Right atrium auricular region (tissue), 2 donors: ENCODE results near the gene FNDC1. TPM values are rescaled to one million over a fixed set of nuclear protein-coding genes. Genes with fewer than 3 reads are reported as not detected.

Experiments
- DNase-seq: peaks from one replicate; pipeline ENCODE4 v3.0.0-alpha.2; 2019; ENCODE audit warnings: low spot score
- H3K27ac ChIP-seq, 2 donors: fragments of 200-600 bp; sonication (generic); 1 replicate in 1 of 2; 2 replicates in 1 of 2; pipeline ENCODE4 v1.5.1; 2016 to 2019
- H3K27me3 ChIP-seq, 2 donors: fragments of 200-600 bp; sonication (generic); one replicate each; pipeline versions ENCODE4 v1.5.1 to v1.6.0; 2017 to 2019
- H3K36me3 ChIP-seq: fragments of 200-600 bp; sonication (generic); one replicate; pipeline ENCODE4 v1.5.1; 2016
- H3K4me1 ChIP-seq, 2 donors: fragments of 200-600 bp; sonication (generic); one replicate each; pipeline versions ENCODE4 v1.5.1 to v1.6.0; 2017 to 2019
- H3K4me3 ChIP-seq, 2 donors: fragments of 200-600 bp; sonication (generic); 1 replicate in 1 of 2; 2 replicates in 1 of 2; pipeline ENCODE4 v1.5.1; 2017 to 2019; ENCODE audit warnings: mild to moderate bottlenecking in 1 of 2, moderate library complexity in 1 of 2
- H3K9me3 ChIP-seq, 2 donors: fragments of 200-600 bp; sonication (generic); one replicate each; pipeline ENCODE4 v1.5.1; 2019
- total RNA-seq, 2 donors: library from RNA; depleted of rRNA; stranded (reverse); fragments of >200 nt; gene quantifications; one replicate each; pipeline ENCODE4 v1.1.0, GENCODE V29; 2016
- TF ChIP-seq, protein P1 (sequence below), 2 donors: fragments of 200-600 bp; sonication (generic); IDR thresholded peaks; one replicate each; pipeline ENCODE4 v1.5.1; 2019; ENCODE audit warnings: antibody characterized with exemption in 2 of 2

Gene FNDC1
- total RNA-seq, 2 donors from 2014 or later, result 0.16 to 1.8 TPM

DNA sequence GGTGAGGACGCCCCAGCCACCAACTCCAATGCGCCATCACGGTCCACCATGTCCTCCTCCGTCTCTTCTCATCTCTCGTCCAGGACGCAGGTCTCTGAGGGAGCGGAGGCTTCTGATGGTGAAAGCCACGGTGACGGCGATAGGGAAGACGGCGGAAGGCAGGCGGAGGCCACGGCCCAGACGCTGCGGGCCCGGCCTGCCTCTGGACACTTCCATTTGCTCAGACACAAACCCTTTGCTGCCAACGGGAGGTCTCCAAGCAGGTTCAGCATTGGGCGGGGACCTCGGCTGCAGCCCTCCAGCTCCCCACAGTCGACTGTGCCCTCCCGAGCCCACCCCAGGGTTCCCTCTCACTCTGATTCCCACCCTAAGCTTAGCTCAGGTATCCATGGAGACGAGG, 63.6 kb downstream of the FNDC1 start:
- Histone ChIP-seq H3K36me3 (no peaks in the 10 kb centered on the region), H3K4me3 (no peak overlapping the region), H3K4me1 (peaks cover 0 to 8% of the 10 kb centered on the region in 2 donors), H3K27ac (no peak overlapping the region), H3K9me3 (no peaks in the 10 kb centered on the region), H3K27me3 (peaks cover 0 to 17% of the 10 kb centered on the region in 2 donors)
- TF ChIP-seq, protein P1, sequence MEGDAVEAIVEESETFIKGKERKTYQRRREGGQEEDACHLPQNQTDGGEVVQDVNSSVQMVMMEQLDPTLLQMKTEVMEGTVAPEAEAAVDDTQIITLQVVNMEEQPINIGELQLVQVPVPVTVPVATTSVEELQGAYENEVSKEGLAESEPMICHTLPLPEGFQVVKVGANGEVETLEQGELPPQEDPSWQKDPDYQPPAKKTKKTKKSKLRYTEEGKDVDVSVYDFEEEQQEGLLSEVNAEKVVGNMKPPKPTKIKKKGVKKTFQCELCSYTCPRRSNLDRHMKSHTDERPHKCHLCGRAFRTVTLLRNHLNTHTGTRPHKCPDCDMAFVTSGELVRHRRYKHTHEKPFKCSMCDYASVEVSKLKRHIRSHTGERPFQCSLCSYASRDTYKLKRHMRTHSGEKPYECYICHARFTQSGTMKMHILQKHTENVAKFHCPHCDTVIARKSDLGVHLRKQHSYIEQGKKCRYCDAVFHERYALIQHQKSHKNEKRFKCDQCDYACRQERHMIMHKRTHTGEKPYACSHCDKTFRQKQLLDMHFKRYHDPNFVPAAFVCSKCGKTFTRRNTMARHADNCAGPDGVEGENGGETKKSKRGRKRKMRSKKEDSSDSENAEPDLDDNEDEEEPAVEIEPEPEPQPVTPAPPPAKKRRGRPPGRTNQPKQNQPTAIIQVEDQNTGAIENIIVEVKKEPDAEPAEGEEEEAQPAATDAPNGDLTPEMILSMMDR (IDR thresholded peaks at IDR 0.05), result no peak
- DNase-seq, result no peak

DNA sequence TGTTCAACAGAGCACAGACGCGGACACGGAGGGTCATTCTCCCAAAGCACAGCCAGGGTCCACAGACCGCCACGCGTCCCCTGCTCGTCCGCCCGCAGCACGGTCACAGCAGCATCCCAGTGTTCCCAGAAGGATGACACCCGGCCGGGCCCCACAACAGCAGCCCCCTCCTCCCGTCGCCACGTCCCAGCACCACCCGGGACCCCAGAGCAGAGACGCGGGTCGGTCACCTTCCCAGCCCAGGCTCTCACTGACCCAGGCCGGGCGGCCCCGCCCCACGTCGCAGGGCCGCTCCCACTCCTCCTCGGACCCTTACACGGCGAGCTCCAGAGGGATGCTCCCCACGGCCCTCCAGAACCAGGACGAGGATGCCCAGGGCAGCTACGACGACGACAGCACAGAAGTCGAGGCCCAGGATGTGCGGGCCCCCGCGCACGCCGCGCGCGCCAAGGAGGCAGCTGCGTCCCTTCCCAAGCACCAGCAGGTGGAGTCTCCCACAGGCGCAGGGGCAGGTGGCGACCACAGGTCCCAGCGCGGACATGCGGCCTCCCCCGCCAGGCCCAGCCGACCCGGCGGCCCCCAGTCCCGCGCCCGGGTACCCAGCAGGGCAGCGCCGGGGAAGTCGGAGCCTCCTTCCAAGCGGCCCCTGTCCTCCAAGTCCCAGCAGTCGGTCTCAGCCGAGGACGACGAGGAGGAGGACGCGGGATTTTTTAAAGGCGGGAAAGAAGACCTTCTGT, 64.3 kb downstream of the FNDC1 start:
- Histone ChIP-seq H3K4me1 (peaks cover 0 to 8% of the 10 kb centered on the region in 2 donors), H3K36me3 (no peaks in the 10 kb centered on the region), H3K9me3 (no peaks in the 10 kb centered on the region), H3K4me3 (no peak overlapping the region), H3K27me3 (peaks cover 0 to 17% of the 10 kb centered on the region in 2 donors), H3K27ac (no peak overlapping the region)
- no peak for DNase-seq
- TF ChIP-seq, protein P1 (IDR thresholded peaks at IDR 0.05), result no peak

DNA sequence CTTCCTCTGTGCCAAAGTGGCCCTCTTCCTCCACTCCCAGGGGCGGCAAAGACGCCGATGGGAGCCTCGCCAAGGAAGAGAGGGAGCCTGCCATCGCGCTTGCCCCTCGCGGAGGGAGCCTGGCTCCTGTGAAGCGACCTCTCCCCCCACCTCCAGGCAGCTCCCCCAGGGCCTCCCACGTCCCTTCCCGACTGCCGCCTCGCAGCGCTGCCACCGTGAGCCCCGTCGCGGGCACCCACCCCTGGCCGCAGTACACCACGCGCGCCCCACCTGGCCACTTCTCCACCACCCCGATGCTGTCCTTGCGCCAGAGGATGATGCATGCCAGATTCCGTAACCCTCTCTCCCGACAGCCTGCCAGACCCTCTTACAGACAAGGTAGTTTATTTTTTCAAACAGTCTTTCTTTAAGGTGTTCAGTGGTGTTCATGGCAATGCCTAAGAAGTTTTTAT, 64.9 kb downstream of the FNDC1 start:
- no peak overlapping the region for H3K27ac ChIP-seq
- H3K4me3 ChIP-seq, result no peak overlapping the region
- peaks cover 0 to 8% of the 10 kb centered on the region in 2 donors for H3K4me1 ChIP-seq
- no peaks in the 10 kb centered on the region for H3K9me3 ChIP-seq
- TF ChIP-seq, protein P1 (IDR thresholded peaks at IDR 0.05), result no peak
- H3K36me3 ChIP-seq, result no peaks in the 10 kb centered on the region
- DNase-seq, result no peak
- H3K27me3 ChIP-seq, result peaks cover 0 to 17% of the 10 kb centered on the region in 2 donors

DNA sequence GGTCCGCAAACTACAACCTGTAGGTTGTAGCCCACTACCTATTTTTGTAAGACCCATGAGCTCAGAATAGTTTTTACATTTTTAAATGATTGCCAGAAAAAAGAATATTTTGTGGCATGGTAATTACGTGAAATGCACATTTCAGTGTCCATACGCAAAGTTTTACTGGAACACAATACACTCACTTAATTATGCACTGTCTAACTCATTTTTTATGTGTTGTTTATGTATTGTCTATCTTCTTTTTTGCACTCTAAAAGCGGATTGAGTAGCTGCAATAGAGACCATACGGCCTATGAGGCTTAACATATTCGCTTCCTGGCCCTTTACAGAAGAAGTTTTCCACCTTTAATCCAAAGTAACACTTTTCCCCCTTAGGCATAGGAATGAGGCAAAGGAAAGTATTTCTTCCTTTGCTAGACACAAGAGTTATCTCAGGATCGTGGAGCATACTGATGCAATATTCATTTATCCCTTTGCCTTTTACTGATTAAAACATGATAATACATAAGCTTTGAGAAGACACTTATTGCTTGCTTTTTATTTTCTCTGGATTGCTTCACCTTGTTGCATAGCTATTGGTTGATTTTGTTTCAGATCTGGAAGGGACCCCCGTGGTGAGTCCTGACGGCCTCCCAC, 69.8 kb downstream of the FNDC1 start:
- H3K4me1 ChIP-seq, result peaks cover 0 to 2% of the 10 kb centered on the region in 2 donors
- H3K27me3 ChIP-seq, result peaks cover 0 to 6% of the 10 kb centered on the region in 2 donors
- no peak for DNase-seq
- no peaks in the 10 kb centered on the region for H3K9me3 ChIP-seq
- no peak overlapping the region for H3K4me3 ChIP-seq
- no peaks in the 10 kb centered on the region for H3K36me3 ChIP-seq
- TF ChIP-seq, protein P1 (IDR thresholded peaks at IDR 0.05), result no peak
- H3K27ac ChIP-seq, result no peak overlapping the region

DNA sequence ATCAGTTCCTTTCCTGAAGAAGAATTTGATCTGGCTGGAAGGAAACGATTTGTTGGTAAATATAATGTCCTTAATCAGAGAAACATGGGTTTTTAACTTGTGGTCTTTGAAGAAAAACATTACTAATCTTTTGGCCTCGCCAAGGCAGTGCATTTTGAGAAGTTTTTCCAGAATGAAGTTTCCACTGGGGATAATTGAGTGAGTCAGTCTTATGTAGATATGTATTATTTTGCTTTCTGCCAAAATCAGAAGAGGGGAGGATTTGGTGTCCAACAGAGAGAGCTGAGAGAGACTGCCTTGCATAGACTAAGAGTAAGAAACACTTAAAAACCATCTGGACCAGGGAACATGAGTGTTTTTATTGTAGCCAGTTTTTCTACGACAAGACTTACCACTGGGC, 79.9 kb downstream of the FNDC1 start:
- Histone ChIP-seq H3K4me1 (no peaks in the 10 kb centered on the region), H3K27me3 (no peaks in the 10 kb centered on the region), H3K36me3 (no peaks in the 10 kb centered on the region), H3K27ac (no peak overlapping the region), H3K9me3 (no peaks in the 10 kb centered on the region), H3K4me3 (no peak overlapping the region)
- DNase-seq, result no peak
- TF ChIP-seq, protein P1 (IDR thresholded peaks at IDR 0.05), result no peak
